ENCODE measurements around the gene HOXC10.
A peak's percentile ranks its signal among the peaks of the same experiment; 100 is the strongest.

The HOXC10 gene

DNA sequence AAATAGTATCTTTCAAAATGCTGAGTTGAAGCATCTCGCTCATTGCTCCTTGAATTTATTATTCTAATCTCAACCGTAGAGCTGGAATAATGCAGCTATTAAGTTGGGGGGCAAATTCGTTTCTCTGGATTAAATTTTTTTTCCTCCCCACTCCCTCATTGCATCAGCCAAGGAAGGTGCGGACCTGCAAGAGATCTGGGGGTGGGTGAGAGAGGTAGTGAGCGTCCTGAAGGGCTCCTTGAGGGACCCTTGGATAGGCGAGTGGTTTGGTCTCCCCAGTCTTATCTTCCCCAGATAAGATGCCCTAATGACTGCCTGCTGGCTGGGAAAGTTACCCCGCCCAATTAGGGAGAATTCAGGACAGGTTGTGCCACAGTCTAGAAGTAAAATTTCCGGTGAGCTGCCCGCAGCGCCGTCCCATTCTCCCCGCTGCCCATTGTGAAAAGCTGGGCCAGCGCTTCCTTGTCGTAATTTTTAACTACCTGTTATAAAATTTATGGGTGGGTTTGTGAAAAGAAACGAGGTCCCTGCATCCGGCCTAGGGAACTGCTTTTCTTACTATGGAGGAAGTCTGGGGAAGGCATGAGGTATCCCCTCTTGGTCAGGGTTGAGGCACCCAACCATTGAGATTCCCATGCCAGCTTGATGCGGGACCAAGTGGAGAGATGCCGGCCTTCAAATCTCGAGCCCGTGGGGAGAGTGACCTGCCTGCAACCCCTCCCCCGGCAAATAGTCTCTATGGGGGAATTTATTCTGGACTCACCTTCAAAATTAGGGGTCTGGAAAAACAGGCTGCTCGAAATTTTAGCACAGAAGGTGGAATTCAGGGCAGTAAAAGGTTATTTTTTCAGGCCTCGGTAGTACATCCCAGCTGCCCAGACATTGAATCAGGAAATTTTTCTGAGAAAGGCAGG lies 30.3 kb downstream of the HOXC10 start:
- Histone ChIP-seq H3K4me2 (no peak overlapping the region), H3K36me3 (no peaks in the 10 kb centered on the region), H4K20me1 (peaks cover 0 to 89% (median 66%) of the 10 kb centered on the region in 11 experiments; a peak in 18 of 22 replicates), H3K27ac (no peak overlapping the region), H3K4me3 (no peak overlapping the region), H3K9ac (no peak overlapping the region), H3K27me3 (peaks cover 100% of the 10 kb centered on the region in 11 experiments), H3K9me3 (replicated peaks in 1 of 11) (peaks cover 0 to 38% (median 5%) of the 10 kb centered on the region in 11 experiments; a peak in 8 of 22 replicates), H3K4me1 (peaks cover 0 to 7% (median 0%) of the 10 kb centered on the region in 10 experiments; a peak in 3 of 20 replicates)
- no peak for TF ChIP-seq Cebpa-rat (IDR thresholded peaks at IDR 0.05)

DNA sequence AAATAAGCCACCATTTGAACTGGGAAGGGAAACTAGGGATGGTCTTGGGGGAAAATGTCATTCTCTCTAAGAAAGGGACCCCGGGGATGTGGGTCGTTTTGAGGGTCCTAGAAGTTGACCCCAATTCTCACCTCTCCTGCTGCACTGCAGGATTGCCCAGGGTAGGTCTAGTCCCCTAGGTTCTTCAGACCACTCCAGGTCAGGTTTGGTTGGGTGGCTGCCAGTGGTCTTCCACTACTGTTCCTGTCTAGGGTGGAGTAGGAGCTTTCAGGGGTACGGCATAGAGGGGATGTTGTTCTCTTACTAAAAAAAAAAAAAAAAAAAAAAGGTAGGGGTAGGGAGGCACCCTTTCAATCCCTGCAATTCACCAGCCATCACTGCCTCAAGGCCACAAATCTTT lies 31.1 kb downstream of the HOXC10 start:
- H3K9me3 ChIP-seq (replicated peaks in 1 of 11) = peaks cover 0 to 38% (median 5%) of the 10 kb centered on the region in 11 experiments; a peak in 8 of 22 replicates
- no peaks in the 10 kb centered on the region for H3K36me3 ChIP-seq
- peaks cover 100% of the 10 kb centered on the region in 11 experiments for H3K27me3 ChIP-seq
- no peak overlapping the region for H3K9ac ChIP-seq
- no peak for TF ChIP-seq Cebpa-rat (IDR thresholded peaks at IDR 0.05)
- H3K4me2 ChIP-seq = no peak overlapping the region
- peaks cover 0 to 89% (median 66%) of the 10 kb centered on the region in 11 experiments; a peak in 18 of 22 replicates for H4K20me1 ChIP-seq
- H3K4me3 ChIP-seq = no peak overlapping the region
- H3K4me1 ChIP-seq = peaks cover 0 to 6% (median 0%) of the 10 kb centered on the region in 10 experiments; a peak in 3 of 20 replicates
- no peak overlapping the region for H3K27ac ChIP-seq

DNA sequence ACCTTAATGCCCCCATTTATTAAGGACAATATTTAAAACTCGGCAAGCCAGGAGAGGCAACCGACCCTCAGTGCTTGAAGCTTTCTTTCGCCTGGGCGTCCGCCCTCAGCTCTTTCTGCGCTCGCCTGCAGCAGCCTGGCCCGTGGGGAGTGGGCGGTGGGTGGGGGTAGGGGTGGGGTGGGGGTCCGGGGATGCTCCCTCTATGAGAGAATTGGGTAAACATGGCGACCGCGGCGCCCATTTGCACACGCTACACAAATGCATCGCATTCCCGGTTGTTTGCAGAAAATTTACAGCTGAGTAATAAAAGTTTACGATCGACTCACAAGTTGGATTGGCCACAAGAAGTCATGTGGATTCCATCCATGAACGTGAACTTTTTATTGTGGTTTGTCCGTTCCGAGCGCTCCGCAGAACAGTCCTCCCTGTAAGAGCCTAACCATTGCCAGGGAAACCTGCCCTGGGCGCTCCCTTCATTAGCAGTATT lies 31.6 kb downstream of the HOXC10 start:
- Histone ChIP-seq H3K4me2 (no peak overlapping the region), H3K27ac (no peak overlapping the region), H3K36me3 (no peaks in the 10 kb centered on the region), H3K27me3 (peaks cover 100% of the 10 kb centered on the region in 11 experiments), H3K9ac (no peak overlapping the region), H3K4me3 (no peak overlapping the region), H4K20me1 (peaks cover 0 to 89% (median 66%) of the 10 kb centered on the region in 11 experiments; a peak in 18 of 22 replicates), H3K4me1 (peaks cover 0 to under 1% (median 0%) of the 10 kb centered on the region in 10 experiments; a peak in 2 of 20 replicates), H3K9me3 (replicated peaks in 1 of 11) (peaks cover 0 to 38% (median 5%) of the 10 kb centered on the region in 11 experiments; a peak in 8 of 22 replicates)
- no peak for TF ChIP-seq Cebpa-rat (IDR thresholded peaks at IDR 0.05)

DNA sequence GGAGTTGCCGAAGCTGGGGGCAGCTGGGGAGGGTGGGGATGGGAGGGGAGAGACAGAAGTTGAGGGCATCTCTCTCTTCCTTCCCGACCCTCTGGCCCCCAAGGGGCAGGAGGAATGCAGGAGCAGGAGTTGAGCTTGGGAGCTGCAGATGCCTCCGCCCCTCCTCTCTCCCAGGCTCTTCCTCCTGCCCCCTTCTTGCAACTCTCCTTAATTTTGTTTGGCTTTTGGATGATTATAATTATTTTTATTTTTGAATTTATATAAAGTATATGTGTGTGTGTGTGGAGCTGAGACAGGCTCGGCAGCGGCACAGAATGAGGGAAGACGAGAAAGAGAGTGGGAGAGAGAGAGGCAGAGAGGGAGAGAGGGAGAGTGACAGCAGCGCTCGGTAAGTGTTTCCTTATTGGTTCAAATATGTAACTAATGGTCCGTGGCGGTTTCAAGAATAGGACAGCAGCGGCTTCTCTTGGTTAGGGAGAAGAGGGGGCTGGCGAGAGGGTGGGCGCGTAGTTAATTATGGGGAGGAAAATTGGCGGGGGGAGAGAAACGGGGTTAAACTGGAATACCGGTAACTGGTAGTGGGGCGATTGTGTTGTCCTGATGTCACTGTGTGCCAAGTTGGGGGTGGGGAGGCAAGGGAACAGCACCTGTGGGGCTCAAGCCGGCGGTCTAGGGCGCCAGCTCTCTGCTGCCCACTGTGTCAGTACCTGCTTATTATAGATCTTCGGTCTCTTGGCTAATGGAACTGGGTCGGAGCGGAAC lies 32.3 kb downstream of the HOXC10 start:
- H3K4me3 ChIP-seq = 0 out of 20 replicates have a peak overlapping the region, but pooled peaks of 2 of the 10 experiments have one; percentile 16 to 24
- no peaks in the 10 kb centered on the region for H3K36me3 ChIP-seq
- no peak overlapping the region for H3K27ac ChIP-seq
- no peak for TF ChIP-seq Cebpa-rat (IDR thresholded peaks at IDR 0.05)
- H3K27me3 ChIP-seq = peaks cover 100% of the 10 kb centered on the region in 11 experiments
- H3K9ac ChIP-seq = no peak overlapping the region
- H3K4me1 ChIP-seq = no peaks in the 10 kb centered on the region; a peak in 1 of 20 replicates
- H3K4me2 ChIP-seq = peak overlapping the region in 2 of 11 experiments; percentile 50 to 62; a peak in 2 of 22 replicates
- H4K20me1 ChIP-seq = peaks cover 0 to 91% (median 69%) of the 10 kb centered on the region in 11 experiments; a peak in 18 of 22 replicates
- peaks cover 0 to 38% (median 5%) of the 10 kb centered on the region in 11 experiments; a peak in 8 of 22 replicates for H3K9me3 ChIP-seq (replicated peaks in 1 of 11)

DNA sequence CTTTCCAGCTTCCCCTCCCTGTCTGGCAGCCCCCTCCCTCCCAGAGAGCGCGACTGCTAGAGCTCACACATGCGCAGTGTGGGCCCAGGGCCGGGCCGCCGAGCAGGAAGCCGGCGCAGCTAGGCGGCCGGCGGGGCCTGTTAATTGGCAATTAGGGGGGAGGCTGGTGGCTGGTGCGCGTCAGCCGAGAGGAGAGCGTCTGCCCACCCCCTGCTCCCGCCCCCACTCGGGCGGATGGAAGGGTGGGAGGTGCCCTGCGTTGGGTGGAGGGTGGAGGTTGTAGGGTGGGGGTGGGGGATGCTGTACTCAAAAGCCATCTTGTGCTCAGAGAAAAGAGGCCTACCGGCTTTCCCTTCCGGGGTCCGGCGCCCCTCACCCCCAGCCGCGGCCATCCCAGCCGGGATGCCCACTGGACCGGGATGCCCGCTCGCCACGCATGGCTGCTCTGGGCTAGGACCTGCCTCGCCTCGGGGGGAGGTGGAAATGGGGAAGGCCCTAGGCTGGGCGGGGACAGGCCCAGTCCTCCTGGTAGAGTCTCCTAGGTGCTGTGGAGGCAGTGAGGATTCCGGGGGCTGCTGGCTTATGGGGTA lies 33.0 kb downstream of the HOXC10 start:
- peak overlapping the region in 6 of 11 experiments; percentile 16 to 62 (median 46); a peak in 7 of 22 replicates for H3K4me2 ChIP-seq
- peaks cover 0 to 35% (median 5%) of the 10 kb centered on the region in 11 experiments; a peak in 8 of 22 replicates for H3K9me3 ChIP-seq (replicated peaks in 1 of 11)
- no peaks in the 10 kb centered on the region; a peak in 1 of 20 replicates for H3K4me1 ChIP-seq
- no peak overlapping the region for H3K27ac ChIP-seq
- H3K4me3 ChIP-seq = peak overlapping the region in 3 of 10 experiments; percentile 16 to 36 (median 24); a peak in 3 of 20 replicates
- H3K27me3 ChIP-seq = peaks cover 100% of the 10 kb centered on the region in 11 experiments
- H3K36me3 ChIP-seq = no peaks in the 10 kb centered on the region
- peaks cover 0 to 91% (median 65%) of the 10 kb centered on the region in 11 experiments; a peak in 18 of 22 replicates for H4K20me1 ChIP-seq
- TF ChIP-seq Cebpa-rat (IDR thresholded peaks at IDR 0.05) = no peak
- H3K9ac ChIP-seq = no peak overlapping the region

DNA sequence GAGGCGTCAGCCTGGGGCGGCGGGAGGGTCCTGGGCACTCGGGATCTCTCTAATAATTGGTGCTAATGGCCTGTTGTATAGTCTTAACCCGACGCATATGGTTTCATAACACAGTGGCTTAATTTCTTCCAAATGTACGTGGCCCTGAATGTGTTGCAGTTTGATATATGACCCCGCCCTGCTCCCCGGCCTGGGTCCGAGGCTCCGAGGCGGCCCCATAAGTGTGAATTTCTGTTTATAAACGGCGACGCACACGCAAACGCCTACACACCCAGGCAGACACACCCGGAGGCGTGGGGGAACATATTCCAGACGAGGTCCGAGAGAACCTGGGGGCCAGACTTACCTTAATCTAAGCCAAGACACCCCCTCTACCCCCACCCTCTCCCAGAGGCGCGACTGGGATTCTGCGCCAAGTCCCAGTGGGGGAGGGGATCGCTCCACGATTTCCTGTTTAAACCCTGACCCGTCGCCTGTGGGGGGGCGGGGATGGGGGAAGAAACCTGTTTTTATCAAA lies 33.6 kb downstream of the HOXC10 start:
- no peaks in the 10 kb centered on the region for H3K36me3 ChIP-seq
- no peaks in the 10 kb centered on the region; a peak in 1 of 20 replicates for H3K4me1 ChIP-seq
- peak overlapping the region in 6 of 11 experiments; percentile 16 to 62 (median 46); a peak in 3 of 22 replicates for H3K4me2 ChIP-seq
- peak overlapping the region in 2 of 10 experiments; percentile 24 to 36; a peak in 2 of 20 replicates for H3K4me3 ChIP-seq
- H3K9me3 ChIP-seq (replicated peaks in 1 of 11) = peaks cover 0 to 29% (median 4%) of the 10 kb centered on the region in 11 experiments; a peak in 8 of 22 replicates
- peaks cover 100% of the 10 kb centered on the region in 11 experiments for H3K27me3 ChIP-seq
- no peak overlapping the region for H3K27ac ChIP-seq
- H4K20me1 ChIP-seq = peaks cover 0 to 91% (median 71%) of the 10 kb centered on the region in 11 experiments; a peak in 17 of 22 replicates
- no peak overlapping the region for H3K9ac ChIP-seq
- no peak for TF ChIP-seq Cebpa-rat (IDR thresholded peaks at IDR 0.05)

DNA sequence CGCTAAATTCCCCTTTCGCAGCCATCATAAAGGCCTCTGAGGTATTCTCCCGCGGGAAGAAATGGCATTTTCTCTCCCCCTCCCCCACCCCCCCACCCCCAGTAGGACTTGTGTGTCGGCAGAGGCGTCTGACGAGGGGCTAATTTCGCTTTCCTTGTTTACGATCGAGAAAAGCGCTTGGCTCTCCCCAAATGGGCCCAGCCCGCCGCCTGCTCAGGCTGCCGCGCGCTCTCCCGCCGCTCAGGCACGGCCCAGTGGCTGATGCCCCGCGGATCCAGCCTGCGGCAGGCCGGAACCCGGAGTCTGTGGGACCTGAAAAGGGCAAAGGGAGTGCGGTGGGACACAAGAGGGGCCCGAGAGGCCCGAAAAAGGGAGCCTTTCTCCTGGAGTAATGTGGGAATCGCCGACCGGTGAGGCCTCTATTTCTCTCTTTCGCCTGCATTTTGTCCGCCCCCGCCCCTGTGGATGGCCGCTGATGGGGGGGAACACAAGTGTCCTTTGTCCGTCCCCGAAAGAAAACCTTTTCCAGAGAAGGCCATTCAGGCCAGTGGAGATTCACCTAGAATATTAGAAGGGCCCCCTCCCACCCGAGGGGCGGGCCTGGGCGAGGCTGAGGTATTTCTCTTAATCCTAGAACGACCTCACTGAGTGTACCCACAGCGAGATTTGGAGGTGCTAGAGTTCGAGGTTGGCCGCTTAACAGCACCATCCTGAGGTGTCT lies 34.3 kb downstream of the HOXC10 start:
- H3K4me2 ChIP-seq = no peak overlapping the region
- H3K27ac ChIP-seq = no peak overlapping the region
- no peak overlapping the region for H3K4me3 ChIP-seq
- no peaks in the 10 kb centered on the region; a peak in 1 of 20 replicates for H3K4me1 ChIP-seq
- H4K20me1 ChIP-seq = peaks cover 0 to 91% (median 74%) of the 10 kb centered on the region in 11 experiments; a peak in 17 of 22 replicates
- H3K9me3 ChIP-seq (replicated peaks in 1 of 11) = peaks cover 0 to 24% (median 4%) of the 10 kb centered on the region in 11 experiments; a peak in 6 of 22 replicates
- no peak for TF ChIP-seq Cebpa-rat (IDR thresholded peaks at IDR 0.05)
- no peaks in the 10 kb centered on the region for H3K36me3 ChIP-seq
- peaks cover 100% of the 10 kb centered on the region in 11 experiments for H3K27me3 ChIP-seq
- H3K9ac ChIP-seq = no peak overlapping the region

All from BLaER1 treated with 17β-estradiol and CSF1 and Interleukin-3, amounts not matched to agents 10 nM and 100 nM (cell line).